GM19193 (cell line): ENCODE measurements around the gene FAN1.

Experiments
- POLR2A ChIP-seq: IDR thresholded peaks from 4 replicates; pipeline ENCODE4 v1.6.1; 2011; ENCODE audit not compliant: insufficient read depth, insufficient read length; ENCODE audit errors: extremely low read depth

Gene FAN1

DNA sequence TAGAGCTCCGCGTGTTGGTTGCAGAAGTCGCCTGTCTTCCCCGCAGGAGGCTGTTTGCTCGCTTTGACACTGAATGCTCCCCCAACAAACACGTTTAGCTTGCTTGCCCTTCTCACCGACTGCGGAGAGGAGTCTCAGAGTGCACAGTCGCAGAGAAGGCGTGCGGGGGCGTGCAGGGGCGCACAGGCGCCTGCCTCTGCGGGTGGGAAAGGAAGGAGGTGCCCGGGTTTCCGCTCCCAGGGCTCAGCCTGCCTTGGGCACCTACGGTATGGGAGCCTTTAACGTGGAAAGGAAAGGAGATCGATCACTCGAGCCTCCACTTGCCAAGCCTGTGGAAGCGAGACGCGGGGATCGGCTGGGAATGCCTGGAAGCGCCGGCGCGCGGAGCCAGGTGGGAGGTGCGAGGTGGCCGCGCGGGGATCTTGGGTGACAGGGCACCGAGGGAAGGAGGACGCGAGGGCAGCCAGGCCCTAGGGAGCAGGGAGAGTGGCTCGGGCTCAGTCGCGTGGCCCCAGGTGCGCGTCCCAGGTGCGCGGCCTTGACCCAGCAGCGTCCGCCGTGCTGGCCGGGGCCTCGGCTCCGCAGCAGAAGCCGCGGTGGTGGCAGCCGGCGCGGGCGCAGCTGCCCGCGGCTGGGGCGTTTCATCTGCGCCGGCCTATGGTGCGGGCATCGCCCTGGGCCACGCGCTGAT lies at the start of gene FAN1:
Gene FAN1 (plus strand): TSS at position 419 of the 691 bp plus-strand sequence. CDS start 749 bp downstream, outside the sequence.
- TF ChIP-seq POLR2A, result peak; percentile 72

DNA sequence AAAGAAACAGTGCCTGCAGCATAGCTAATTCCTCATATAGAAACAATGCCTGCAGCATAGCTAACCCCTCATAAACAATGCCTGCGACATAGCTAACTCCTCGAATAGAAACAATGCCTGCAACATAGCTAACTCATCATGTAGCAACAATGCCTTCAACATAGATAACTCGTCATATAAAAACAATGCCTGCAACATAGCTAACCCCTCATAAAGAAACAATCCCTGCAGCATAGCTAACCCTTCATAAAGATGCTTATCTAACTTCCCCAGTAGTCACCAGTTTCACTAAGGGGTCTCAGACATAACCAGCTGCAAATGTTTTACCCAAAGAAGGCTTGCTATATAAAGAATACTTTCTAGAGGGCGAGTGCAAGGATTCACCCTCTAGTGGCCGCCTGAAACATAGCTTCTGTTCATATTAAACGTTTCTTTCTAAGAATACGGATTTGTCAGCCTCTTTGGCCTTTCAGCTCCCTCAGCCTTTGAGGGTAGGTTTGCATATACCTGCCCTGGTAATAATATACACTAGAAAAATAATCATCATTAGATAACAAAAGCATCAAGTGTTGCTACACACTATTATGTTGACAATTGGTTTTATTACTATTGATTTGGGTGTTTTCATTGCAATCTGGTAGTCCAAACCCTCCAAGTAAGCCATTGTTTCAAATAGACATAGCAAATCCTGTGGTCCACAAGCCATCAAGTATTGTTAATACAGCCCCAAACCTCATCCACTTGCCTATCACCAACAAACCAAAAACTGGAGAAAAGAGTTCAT lies 44.4 kb upstream of the FAN1 start:
- TF ChIP-seq POLR2A, result no peak

DNA sequence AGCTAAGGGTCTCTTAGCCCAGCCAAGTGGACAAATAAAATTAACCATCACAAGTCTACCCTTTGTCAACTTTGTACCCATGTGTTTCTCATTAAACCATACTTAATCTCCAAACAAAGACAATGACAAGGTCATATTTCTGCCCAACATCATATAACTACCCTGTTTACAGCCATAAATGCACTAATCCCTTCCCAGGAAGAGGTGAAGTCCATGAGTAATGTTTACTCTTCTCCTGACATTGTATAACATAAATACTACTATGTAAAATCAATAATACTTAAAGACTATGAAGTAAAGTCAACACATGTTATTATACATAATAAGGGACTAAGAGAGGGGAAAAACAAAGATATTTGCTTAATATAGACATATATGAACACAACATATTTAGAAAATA lies 38.5 kb upstream of the FAN1 start:
- no peak for TF ChIP-seq POLR2A

DNA sequence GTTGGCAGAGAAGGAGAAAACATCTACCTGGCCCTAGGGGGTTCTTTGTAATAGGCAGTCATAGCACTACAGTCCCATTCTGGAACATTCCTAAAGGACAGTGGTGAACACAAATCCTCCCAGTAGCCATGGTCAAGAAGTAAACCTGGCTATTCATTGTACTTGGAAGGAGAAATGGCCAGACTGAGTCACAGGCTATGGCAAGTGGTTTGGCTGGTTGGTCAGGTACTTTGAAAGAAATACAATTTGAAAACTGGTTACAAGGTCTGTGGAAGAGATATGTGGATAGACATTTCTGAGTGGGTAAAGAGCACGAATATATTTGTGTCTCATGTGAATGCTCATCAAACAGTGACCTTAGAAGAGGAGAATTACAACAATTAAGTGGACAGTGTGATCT lies 33.0 kb upstream of the FAN1 start:
- no peak for TF ChIP-seq POLR2A

DNA sequence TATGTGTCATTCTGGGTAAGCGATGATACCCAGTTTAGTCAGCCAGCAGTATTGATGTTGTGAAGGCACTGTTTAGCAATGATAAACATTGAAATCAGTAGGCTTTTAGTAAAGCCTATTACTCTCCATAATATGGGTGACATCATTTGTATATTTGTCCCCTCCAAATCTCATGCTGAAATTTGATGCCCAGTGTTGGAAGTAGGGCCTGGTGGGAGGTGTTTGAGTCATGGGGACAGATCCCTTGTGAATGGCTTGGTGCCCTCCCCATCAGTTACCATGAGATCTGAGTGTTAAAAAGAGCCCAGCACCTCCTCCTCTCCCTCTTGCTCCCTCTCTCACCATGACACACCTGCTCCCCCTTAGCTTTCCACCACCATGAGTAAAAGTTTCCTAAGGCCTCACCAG lies 31.4 kb upstream of the FAN1 start:
- TF ChIP-seq POLR2A, result no peak

DNA sequence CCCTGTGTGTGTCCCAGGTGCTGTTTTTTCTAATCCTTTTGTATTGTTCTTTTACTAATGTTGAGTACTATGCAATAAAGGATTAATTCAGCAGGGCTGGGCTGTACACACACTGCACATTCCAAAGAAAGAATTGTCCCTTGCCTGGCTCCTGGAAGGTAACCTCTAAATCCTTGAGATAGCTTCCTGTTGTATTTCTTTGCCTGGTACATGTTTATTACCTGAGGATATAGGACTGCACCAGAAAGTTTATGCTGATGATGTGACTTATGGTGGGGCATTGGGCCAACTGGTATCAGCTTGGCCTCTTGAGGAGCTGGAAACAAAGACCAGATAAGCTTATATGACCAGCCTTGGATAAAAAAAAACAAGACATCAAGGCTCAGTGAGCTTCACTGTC lies 26.6 kb upstream of the FAN1 start:
- TF ChIP-seq POLR2A, result no peak

DNA sequence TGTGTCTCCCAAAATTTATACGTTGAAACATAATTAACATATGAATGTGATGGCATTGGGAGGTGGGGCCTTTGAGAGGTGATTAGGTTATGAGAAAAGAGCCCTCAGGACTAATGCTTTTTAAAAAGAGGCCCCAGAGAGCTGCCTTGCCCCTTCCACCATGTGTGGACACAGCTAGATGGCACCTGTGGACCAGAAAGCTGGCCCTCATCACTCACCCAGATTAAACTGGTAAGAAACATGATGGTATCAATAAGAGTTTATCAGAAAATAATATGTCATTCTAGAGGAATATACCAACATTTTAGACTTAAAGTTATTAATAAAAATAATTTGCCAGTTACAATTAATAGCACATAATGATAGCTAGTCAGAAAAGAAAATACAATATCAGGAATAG lies 25.2 kb upstream of the FAN1 start:
- no peak for TF ChIP-seq POLR2A

DNA sequence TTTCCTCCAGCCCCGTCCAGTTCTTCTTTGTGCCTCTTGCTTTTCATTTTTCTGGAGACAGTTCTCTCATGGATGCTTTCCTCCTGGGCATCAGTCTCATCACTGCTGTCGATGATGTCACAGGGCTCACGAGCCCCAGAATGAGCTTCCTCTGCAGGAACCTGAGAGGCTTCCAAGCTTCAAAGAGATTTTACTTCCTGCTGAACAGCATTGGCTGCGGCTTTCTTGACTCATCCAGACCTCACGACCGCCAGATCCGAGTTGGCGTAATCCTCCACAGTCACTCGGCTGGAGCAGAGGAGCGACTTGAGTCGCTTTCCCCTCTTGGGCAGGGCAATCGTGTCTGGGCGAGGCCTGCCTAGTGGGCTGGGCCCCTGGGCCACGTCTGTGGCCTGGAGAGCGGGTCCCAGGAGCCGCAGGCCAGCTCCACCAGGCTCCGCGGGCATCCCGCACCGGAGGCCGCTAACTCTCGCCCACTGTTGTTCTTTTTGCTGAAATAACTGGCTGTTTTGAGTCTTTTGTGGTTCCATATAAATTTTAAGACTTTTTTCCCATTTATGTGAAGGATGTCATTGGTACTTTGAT lies 20.8 kb upstream of the FAN1 start:
- TF ChIP-seq POLR2A, result no peak

DNA sequence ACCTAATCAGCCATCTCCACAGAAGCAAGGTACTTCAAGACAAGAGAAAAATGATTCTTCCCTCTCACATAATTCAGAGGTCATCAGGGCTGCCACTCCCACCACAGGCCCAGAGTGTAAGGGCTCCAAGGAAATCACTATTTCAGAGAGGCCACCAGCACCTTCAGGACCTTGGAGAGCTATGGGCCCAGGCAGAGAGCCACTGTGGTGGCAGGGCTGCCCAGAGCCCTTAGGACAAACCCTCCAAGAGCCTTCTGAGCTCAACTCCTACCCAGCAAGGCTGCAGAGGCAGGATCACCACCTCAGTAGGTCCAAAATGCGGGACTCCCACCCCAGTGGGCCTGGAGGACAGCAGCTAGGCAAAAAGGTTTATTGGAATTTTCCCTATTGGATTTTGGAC lies 17.9 kb upstream of the FAN1 start:
- no peak for TF ChIP-seq POLR2A

DNA sequence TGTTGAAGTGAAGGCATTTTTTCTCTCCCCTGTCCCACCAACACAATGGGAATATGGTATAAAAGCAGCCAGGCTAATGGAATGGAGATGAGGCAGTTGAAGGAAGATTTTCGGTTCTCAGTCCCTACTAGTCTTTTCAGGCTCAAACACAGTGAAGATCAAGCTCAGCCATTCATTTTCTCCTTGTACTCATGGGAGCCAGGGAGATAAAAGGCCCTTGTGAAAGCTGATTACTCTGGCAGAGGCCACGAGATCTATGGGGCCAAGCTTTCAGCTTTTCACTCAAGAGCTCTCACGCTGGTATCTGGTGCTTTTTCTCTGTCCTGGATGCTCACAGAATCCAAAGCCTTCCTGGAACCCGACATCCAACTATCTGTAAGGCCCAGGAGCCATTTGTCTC lies 14.5 kb upstream of the FAN1 start:
- no peak for TF ChIP-seq POLR2A

DNA sequence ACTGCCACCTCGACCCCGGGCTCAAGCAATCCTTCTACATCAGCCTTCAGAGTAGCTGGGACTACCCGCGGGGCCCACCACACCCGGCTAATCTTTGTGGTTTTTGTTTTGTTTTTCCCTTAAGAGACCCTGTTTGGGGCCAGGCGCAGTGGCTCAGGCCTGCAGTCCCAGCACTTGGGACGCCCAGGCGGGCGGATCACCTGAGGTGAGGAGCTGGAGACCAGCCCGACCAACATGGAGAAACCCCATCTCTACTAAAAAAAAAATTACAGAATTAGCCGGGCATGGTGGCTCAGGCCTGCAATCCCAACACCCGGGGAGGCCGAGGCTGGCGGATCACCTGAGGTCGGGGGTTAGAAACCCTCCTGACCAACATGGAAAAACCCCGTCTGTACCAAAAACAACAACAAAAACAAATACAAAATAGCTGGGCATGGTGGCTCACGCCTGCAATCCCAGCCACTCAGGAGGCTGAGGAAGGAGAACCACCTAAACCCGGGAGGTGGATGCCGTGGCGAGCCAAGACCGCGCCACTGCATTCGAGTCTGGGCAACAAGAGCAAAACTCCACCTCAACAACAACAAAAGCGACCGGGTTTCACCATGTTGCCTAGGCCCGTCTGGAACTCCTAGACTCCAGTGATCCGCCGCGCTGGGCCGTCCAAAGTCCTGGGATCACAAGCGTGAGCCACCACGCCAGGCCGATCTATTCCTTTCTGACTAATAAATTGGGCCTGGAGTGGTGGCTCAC lies 8.1 kb upstream of the FAN1 start:
- no peak for TF ChIP-seq POLR2A

DNA sequence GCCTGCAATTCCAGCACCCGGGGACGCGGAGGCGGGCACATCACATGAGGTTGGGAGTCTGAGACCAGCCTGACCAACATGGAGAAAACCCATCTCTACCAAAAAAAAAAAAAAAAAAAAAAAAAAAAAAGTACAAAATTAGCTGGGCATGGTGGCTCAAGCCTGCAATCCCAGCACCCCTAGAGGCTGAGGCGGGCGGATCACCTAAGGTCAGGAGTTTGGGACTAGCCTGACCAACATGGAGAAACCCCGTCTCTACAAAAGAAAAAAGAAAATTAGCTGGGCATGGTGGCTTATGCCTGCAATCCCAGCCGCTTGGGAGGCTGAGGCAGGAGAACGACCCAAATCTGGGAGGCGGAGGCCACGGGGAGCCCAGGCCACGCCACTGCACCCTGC lies 7.5 kb upstream of the FAN1 start:
- no peak for TF ChIP-seq POLR2A

DNA sequence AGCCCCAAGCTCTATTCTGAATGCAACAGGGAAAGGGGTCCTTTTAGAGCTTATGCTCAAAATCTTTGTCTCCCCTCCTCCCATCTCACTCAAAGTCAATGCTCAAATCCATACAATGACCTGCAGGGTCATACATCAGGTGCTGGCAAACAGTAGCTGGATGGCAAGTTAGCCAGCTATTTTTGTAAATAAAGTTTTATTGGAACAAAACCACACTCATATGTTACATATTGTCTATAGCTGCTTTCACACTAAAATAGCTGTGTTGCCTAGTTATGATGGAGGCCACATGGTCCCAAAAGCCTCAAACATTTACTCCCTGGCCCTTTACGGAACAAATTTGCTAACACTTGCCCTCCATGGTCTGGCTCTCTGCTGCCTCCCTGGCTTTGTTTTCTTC lies 1.8 kb upstream of the FAN1 start:
- no peak for TF ChIP-seq POLR2A

DNA sequence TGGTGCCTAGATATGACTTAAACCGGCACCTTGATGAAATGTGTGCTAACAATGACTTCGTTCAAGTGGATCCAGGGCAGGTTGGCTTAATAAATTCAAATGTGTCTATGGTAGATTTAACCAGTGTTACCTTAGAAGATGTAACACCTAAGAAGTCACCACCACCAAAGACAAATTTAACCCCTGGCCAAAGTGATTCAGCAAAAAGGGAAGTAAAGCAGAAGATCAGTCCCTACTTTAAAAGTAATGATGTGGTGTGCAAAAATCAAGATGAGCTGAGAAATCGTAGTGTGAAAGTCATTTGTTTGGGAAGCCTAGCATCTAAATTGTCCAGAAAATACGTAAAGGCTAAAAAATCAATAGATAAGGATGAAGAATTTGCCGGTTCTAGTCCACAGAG lies 1.1 kb downstream of the FAN1 start:
- no peak for TF ChIP-seq POLR2A

DNA sequence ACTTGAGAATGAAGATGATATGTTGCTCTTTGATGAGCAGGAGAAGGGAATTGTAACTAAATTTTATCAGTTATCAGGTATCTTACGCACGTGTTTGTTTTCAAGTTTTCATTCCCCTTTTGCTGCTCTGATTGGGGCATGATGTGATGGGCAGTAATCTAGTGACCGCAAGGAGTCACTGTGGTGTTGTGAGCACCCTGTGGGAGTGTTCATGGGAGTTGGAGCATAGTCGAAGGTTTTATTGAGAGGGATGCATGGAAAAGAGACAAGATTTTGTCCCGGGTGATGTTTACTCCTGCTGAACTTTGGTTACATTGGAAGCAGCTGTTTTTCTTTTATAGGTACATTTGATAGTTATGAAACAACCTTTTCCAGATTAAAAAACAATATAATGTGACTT lies 2.1 kb downstream of the FAN1 start:
- TF ChIP-seq POLR2A, result no peak
